ENCODE measurements around the gene DUSP28. TPM values are rescaled to one million over a fixed set of nuclear protein-coding genes. Genes with fewer than 3 reads are reported as not detected.

DUSP28 gene
- total and polyA plus RNA-seq, 2 of the 13 experiments (the other 11 are each of a cell fraction or from before 2014, with no cell fraction given) = 5.2 to 8.6 TPM

- TF ChIP-seq KLF9 (CRISPR knock-in tag; IDR thresholded peaks at IDR 0.05; ENCODE audit: low read depth) (no peak), ZNF800 (CRISPR knock-in tag; IDR thresholded peaks at IDR 0.05) (no peak), SNAPC2 (CRISPR knock-in tag; IDR thresholded peaks at IDR 0.05) (no peak), DNMT1 (CRISPR knock-in tag; IDR thresholded peaks at IDR 0.05) (no peak), CENPX (CRISPR knock-in tag; IDR thresholded peaks at IDR 0.05) (no peak), RARA (CRISPR knock-in tag; IDR thresholded peaks at IDR 0.05) (peak; percentile 34; the same call in 1 of the 2 replicates), ZNF678 (CRISPR knock-in tag; IDR thresholded peaks at IDR 0.05) (no peak), ZNF317 (CRISPR knock-in tag; IDR thresholded peaks at IDR 0.05) (peak; percentile 47; the same call in 1 of the 2 replicates), ZNF788 (CRISPR knock-in tag; IDR thresholded peaks at IDR 0.05; ENCODE audit: borderline replicate concordance) (peak; percentile 62; the same call in 1 of the 2 replicates), PAX8 (CRISPR knock-in tag; IDR thresholded peaks at IDR 0.05; ENCODE audit: borderline replicate concordance) (no peak), PITX1 (CRISPR knock-in tag; IDR thresholded peaks at IDR 0.05) (no peak), ZNF773 (CRISPR knock-in tag; IDR thresholded peaks at IDR 0.05; ENCODE audit: borderline replicate concordance) (no peak), ISX (CRISPR knock-in tag; conservative IDR thresholded peaks at IDR 0.05) (no peak), ZNF775 (CRISPR knock-in tag; IDR thresholded peaks at IDR 0.05; ENCODE audit: borderline replicate concordance) (no peak), ZNF672 (CRISPR knock-in tag; IDR thresholded peaks at IDR 0.05) (no peak), ARID5B (CRISPR knock-in tag; IDR thresholded peaks at IDR 0.05) (0 out of 2 replicates have a peak, but pooled peaks have one; percentile 30), ZNF768 (CRISPR knock-in tag; IDR thresholded peaks at IDR 0.05) (0 out of 2 replicates have a peak, but pooled peaks have one; percentile 24), ZNF207 (IDR thresholded peaks at IDR 0.05; ENCODE audit: borderline replicate concordance) (no peak), BRF2 (CRISPR knock-in tag; IDR thresholded peaks at IDR 0.05) (no peak), SKI (IDR thresholded peaks at IDR 0.05; ENCODE audit: partially characterized antibody) (no peak), SMAD3 (CRISPR knock-in tag; IDR thresholded peaks at IDR 0.05) (peak; percentile 38; the same call in 1 of the 2 replicates), ZIK1 (CRISPR knock-in tag; IDR thresholded peaks at IDR 0.05; ENCODE audit: borderline replicate concordance, low read depth) (no peak), SIN3A (IDR thresholded peaks at IDR 0.05; ENCODE audit: borderline replicate concordance, low read depth, low read length) (no peak), POGZ (CRISPR knock-in tag; IDR thresholded peaks at IDR 0.05) (no peak), ASH2L (IDR thresholded peaks at IDR 0.05; ENCODE audit: insufficient read length, low read depth, low read length) (peak; percentile 40)
Measured at GRCh38 chr2:240513549-240514287, 46.4 kb upstream of the DUSP28 start (continued).
